ENCODE data around the gene ACIN1.
A peak's percentile ranks its signal among the peaks of the same experiment; 100 is the strongest.

ACIN1 gene

DNA sequence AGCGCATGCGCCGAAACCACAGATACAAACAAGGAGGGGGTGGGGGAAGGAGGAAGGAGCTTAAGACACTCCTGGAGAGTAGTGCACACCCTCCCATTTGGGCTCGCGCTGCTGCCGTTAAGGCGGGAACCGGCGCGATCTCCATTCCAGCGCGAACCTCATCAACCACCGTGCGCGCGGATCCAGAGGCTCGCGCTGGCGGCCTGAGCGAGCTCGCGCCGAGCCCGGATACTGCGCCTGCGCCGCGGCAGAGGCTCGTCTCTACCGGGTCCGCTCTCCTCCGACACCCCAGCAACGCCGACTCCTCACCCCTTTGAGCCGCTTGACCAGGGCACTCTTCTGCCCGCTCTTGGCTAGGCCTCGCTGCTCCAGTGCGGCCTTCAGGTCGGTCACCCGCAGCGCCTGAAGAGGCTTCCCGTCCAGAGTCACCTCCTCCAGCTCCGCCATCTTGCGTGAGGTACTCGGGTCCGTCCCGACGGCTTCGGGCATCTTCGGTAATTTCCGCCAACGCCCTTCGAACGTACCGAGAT is at the start of gene ACIN1:
Gene ACIN1, minus strand, starts transcription at position 471 of the 530 bp plus-strand sequence. Its CDS starts 24 bp downstream, at position 447.
- DNase-seq (ENCODE audit: low read depth), result peak; percentile 90

- peak; percentile 26 for DNase-seq (ENCODE audit: low read depth)
These were observed 49.0 kb upstream of the ACIN1 start for GRCh38 chr14:23143911-23144310.

DNA sequence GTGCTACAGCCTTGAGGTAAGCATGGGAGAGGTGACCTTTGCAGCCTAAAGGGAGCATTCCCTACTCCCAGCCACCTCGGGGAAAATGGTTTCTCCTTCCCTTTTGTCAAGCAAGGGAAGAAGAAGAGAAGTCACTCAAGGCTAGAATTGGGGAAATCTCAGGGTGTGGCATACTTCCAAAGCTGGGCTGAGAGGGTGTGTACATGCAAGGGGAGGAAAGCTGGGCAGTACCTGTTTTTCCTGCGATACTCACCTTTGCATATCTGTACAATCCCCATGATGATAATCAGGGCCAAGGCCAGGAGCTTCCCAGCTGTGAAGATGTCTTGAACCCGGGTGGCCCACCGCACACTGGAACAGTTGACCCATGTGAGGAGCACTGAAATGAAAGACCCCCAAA is 47.9 kb upstream of the ACIN1 start:
- DNase-seq (ENCODE audit: low read depth), result no peak

GRCh38 chr14:23141706-23142444 is 46.9 kb upstream of the ACIN1 start:
- peak; percentile 79 for DNase-seq (ENCODE audit: low read depth)

DNA sequence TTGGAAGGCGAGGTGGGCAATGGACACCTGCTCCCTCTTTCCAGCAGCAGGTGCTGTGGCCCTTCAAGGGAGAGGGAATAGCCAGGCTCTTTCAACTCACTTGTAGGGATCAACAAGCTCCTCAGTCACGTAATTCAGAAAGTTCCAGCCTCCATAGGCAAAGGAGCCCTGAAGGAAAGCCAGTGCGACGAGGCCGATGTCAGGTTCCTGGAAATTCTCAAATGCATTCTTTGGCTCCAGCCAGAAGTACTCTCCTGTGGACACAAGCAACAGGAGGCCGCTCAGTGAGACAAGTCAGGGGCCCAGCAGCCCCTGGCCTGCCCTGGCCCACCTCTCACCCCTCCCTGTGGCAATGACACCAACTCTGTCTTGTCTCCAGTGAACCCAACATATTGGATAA is 45.4 kb upstream of the ACIN1 start:
- no peak for DNase-seq (ENCODE audit: low read depth)

GRCh38 chr14:23139874-23140273 is 44.9 kb upstream of the ACIN1 start:
- no peak for DNase-seq (ENCODE audit: low read depth)

DNA sequence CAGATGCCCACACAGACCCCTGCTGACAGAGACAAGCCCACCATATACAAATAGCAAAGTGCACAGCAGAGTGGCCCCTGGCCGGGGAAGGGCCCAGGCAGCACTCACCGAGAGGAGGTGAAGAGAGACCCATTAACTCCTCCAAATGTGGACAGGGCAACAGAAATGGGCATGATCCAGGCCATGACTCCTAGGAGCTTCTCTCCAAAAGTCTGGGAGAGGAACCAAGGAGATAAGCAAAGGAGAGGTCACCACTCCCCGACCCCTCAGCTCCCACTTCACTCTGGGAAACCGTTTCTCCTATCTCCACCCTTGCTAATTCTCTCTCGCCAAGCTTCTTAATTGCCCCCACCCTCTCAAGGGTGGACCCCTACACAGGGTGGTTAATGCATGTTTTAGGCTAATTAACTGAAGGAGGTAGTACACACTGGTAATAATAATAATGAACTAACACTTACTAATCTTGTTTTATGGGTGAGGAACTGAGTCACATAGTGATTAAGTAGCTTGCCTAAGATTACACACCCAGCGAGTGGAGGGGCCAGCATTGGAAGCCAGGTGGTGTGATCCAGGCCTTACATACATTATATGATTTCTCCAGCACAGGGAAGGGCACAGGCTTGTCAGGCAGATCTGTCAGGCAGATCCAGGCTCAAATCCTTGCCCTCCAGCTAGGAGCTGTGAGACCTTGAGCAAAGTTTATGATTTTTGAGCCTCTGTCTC is 43.0 kb upstream of the ACIN1 start:
- DNase-seq (ENCODE audit: low read depth), result no peak

GRCh38 chr14:23137192-23137812 is 42.4 kb upstream of the ACIN1 start:
- no peak for DNase-seq (ENCODE audit: low read depth)

- no peak for DNase-seq (ENCODE audit: low read depth)
These were observed 41.7 kb upstream of the ACIN1 start for GRCh38 chr14:23136566-23137133.

DNA sequence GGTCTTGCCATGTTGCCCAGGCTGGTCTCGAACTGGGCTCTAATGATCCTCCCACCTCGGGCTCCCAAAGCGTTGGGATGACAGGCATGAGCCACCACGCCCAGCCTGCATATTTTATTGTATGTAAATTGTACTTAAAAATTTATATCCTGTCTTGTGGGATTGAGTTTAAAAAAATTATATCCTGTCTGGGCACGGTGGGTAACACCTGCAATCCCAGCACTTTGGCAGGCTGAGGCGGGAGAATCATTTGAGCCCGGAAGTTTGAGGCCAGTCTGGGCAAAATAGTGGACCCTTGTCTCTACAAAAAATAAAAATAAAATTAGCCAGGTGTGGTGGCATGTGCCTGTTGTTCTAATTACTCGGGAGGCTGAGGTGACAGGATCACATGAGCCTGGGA is 38.0 kb upstream of the ACIN1 start:
- DNase-seq (ENCODE audit: low read depth), result no peak

DNA sequence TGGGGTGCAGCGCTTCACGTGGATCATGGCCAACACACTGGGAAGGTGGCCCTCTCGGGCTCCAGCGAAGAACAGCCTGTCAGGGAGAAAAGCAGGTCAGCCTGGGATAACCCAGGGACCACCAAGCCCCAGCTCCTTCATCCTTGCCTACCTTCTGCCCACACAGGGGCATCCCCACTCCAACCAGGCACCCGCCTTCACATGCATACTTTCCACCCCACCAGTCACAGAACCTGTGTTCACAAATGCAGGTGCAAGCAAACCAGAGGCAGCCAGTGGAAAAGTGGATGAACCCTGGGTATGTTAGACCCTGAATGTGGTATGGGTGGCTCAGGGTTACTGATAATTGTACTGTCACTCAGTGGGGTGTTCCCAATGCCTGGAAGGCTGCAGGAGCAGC is 36.5 kb upstream of the ACIN1 start:
- no peak for DNase-seq (ENCODE audit: low read depth)

- no peak for DNase-seq (ENCODE audit: low read depth)
These were observed 35.9 kb upstream of the ACIN1 start for GRCh38 chr14:23130871-23131270.

DNA sequence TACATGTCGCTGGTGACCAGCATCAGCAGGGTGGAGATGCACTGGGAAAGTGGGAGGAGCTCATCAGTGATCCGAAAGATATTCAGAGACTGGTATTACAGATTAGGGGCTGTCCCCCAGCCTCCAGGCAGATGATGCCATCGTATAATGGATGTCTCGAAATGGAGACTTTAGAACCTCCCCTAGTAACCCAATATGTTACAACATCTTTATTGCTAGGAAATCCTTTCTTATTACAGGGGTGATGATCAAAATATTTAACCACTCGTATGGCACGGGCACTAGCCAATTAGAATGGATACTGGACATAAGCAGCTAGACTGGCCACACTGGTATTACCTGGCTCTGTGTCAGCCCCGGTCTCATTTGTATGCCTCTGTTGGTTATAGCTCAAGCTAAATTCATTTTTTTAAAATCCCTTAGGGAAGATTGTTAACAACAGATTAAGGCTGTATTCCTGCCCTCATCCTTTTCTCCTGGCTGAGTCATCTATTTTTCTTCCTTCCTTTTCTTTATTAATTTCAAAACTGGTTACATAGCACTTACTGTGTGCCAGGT is 34.9 kb upstream of the ACIN1 start:
- no peak for DNase-seq (ENCODE audit: low read depth)

- DNase-seq (ENCODE audit: low read depth), result no peak
These were observed 34.2 kb upstream of the ACIN1 start for GRCh38 chr14:23128969-23129758.

DNA sequence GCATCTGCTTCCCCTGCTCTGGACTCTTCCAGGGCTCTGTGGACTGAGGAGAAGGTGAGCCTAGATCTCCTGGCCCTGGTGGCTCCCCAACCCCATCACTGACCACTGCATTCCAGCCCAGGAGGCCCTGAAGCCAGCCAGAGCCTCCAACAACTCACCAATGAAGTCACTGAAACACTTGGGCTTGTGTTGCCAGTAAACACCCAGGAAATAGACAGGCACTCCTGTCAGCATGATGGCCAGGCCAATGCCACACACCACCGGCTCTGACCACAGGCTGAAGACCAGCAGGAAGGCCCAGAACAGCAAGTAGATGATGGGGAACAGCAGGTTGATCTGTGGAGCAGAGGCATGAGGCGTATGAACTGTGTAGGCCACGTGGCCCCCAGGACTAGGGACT is 32.9 kb upstream of the ACIN1 start:
- DNase-seq (ENCODE audit: low read depth), result no peak

- no peak for DNase-seq (ENCODE audit: low read depth)
These were observed 31.8 kb upstream of the ACIN1 start for GRCh38 chr14:23126548-23127278.

GRCh38 chr14:23125933-23126524 is 31.1 kb upstream of the ACIN1 start:
- no peak for DNase-seq (ENCODE audit: low read depth)

DNA sequence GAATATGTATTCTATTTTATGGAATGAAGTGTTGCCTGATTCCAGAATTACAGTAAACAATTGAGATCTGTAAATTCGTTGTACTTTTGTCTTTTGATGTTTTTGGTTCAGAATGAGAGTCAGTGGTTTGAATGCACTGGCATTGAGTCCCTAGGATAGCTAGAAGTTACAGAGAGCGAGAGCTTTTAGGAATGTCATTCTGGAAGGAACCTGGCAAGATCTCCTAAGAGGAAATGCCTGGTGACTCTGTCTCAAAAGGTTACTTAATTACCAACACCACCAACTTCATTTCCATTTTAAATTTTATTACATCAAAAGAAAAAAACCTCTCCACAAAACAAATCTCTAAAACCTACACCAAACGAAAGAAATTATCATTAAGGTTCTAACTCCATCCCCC is 30.1 kb upstream of the ACIN1 start:
- peak; percentile 29 for DNase-seq (ENCODE audit: low read depth)

- DNase-seq (ENCODE audit: low read depth), result no peak
These were observed 29.5 kb upstream of the ACIN1 start for GRCh38 chr14:23124337-23124954.

DNA sequence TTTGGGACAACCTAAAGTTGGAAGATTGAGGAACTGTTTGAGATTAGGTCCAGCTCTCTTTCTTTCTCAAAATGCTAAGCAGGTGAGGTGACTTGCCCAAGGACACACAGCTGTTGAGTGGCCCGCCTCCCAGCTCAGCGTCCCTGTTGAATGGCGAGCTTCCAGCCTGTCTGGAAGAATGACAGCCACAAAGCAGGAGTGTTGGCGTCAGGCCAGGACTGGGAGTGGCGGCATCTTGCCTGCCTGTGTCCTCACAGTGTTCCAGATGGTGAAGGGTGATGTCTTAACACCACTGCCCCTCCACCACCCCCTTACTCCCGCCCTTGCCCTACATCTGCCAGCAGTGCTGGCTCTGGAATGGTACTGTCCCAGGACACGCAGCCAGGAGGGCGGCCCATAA is 28.5 kb upstream of the ACIN1 start:
- peak; percentile 21 for DNase-seq (ENCODE audit: low read depth)
